H1 (cell line): ENCODE measurements around the gene AGAP3. TPM values are rescaled to one million over a fixed set of nuclear protein-coding genes. Genes with fewer than 3 reads are reported as not detected.

Source experiments
- polyA plus RNA-seq, 7 experiments: library from polyadenylated mRNA; depleted of rRNA in 3 of 7; stranded (reverse) in 5 of 7; unstranded in 2 of 7; fragments of >200 nt in 5 of 7; fragments of 200-250 nt in 2 of 7; gene quantifications; 1 replicate in 5 of 7; 2 replicates in 1 of 7; 4 replicates in 1 of 7; pipeline versions ENCODE4 v1.2.1 to v1.2.3, GENCODE V29; 2011 to 2013; ENCODE audit warnings: missing spikeins in 2 of 7, mixed read lengths in 2 of 7
- total RNA-seq: library from RNA; stranded (reverse); fragmentation: NEBNext Ultra II Directional; extraction: Animal tissue kit (Norgen Biotek cat#: 25700); gene quantifications from 2 replicates; pipeline ENCODE4 v1.2.1, GENCODE V29; 2021
- TF ChIP-seq, protein P1 (sequence below), 3 experiments: IDR thresholded peaks; 1 replicate in 2 of 3; 2 replicates in 1 of 3; pipeline versions ENCODE4 v1.5.1 to v1.6.1; 2011; ENCODE audit warnings: low read length in 3 of 3, mild to moderate bottlenecking in 3 of 3, inconsistent platforms in 2 of 3, low read depth in 1 of 3, moderate library complexity in 1 of 3; ENCODE audit not compliant: insufficient read depth in 1 of 3; ENCODE audit errors: control extremely low read depth in 1 of 3

Gene AGAP3
- total and polyA plus RNA-seq, 2 of the 8 experiments (the other 6 are each of a cell fraction or from before 2014, with no cell fraction given), result 66.4 to 120 TPM

DNA sequence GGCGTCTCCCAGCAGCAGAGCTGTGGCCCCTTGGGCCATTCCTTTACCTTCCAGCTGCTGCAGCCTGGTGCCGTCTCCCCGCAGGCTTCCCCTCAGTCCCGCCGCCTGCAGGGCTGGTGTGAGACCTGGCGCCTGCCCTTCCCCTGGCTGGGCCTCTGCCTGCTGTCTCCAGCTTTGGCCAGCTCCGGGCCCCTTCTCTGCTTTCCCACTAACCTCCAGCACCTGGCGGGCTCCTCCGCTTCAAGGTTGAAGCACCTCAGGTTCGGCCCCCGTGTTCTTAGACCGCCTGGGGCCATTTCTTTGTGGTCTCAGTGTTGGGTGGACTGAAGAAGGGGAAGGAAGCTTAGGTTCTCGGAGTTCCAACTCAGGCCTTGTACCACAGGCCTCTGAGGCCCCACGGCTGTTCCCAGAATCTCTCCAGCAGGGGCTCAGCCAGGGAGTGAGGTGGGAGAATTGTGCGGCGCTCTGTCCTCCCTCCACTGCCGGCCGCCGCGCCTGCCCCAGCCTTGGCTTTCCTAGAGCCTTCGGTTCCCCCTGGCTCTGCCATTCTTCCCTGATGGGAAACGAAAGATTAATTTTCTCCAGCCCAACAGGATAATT is 50.9 kb downstream of the AGAP3 start (continued):
- TF ChIP-seq, protein P1, sequence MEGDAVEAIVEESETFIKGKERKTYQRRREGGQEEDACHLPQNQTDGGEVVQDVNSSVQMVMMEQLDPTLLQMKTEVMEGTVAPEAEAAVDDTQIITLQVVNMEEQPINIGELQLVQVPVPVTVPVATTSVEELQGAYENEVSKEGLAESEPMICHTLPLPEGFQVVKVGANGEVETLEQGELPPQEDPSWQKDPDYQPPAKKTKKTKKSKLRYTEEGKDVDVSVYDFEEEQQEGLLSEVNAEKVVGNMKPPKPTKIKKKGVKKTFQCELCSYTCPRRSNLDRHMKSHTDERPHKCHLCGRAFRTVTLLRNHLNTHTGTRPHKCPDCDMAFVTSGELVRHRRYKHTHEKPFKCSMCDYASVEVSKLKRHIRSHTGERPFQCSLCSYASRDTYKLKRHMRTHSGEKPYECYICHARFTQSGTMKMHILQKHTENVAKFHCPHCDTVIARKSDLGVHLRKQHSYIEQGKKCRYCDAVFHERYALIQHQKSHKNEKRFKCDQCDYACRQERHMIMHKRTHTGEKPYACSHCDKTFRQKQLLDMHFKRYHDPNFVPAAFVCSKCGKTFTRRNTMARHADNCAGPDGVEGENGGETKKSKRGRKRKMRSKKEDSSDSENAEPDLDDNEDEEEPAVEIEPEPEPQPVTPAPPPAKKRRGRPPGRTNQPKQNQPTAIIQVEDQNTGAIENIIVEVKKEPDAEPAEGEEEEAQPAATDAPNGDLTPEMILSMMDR (IDR thresholded peaks at IDR 0.05; ENCODE audit: control extremely low read depth in 1 of 3, insufficient read depth in 1 of 3, low read depth in 1 of 3, low read length in 3 of 3), result no peak
